Spleen (tissue), 11 donors: ENCODE data around the gene KLHDC4. TPM values are rescaled to one million over a fixed set of nuclear protein-coding genes. Genes with fewer than 3 reads are reported as not detected.

Source experiments
- DNase-seq: peaks from one replicate; pipeline ENCODE4 v3.0.0-alpha.2; 2020
- H3K27ac ChIP-seq, 8 donors: fragments of 200-600 bp; sonication (generic) in 7 of 8; 1 replicate in 4 of 8; 2 replicates in 4 of 8; pipeline versions ENCODE4 v1.5.0 to v1.8.0; 2016 to 2021; ENCODE audit warnings: inconsistent platforms in 4 of 8, mild to moderate bottlenecking in 4 of 8, moderate library complexity in 1 of 8
- H3K27me3 ChIP-seq, 7 donors: fragments of 200-600 bp; sonication (generic) in 6 of 7; replicated peaks in 1 of 7; 1 replicate in 4 of 7; 2 replicates in 3 of 7; pipeline versions ENCODE4 v1.5.0 to v1.8.0; 2016 to 2021; ENCODE audit warnings: inconsistent platforms in 3 of 7, mild to moderate bottlenecking in 1 of 7
- H3K36me3 ChIP-seq, 6 donors: fragments of 200-600 bp; sonication (generic) in 5 of 6; 1 replicate in 4 of 6; 2 replicates in 2 of 6; pipeline versions ENCODE4 v1.5.0 to v1.8.0; 2016 to 2021; ENCODE audit warnings: inconsistent platforms in 2 of 6
- H3K4me1 ChIP-seq, 6 donors: fragments of 200-600 bp; sonication (generic) in 5 of 6; 1 replicate in 3 of 6; 2 replicates in 3 of 6; pipeline versions ENCODE4 v1.5.0 to v1.8.0; 2016 to 2021; ENCODE audit warnings: inconsistent platforms in 3 of 6
- H3K4me3 ChIP-seq, 8 donors: fragments of 200-600 bp; sonication (generic) in 7 of 8; 1 replicate in 4 of 8; 2 replicates in 4 of 8; pipeline versions ENCODE4 v1.5.0 to v1.8.0; 2016 to 2021; ENCODE audit warnings: inconsistent platforms in 4 of 8, mild to moderate bottlenecking in 4 of 8, moderate library complexity in 2 of 8
- H3K9me3 ChIP-seq, 8 donors: fragments of 200-600 bp; sonication (generic) in 7 of 8; 1 replicate in 4 of 8; 2 replicates in 4 of 8; pipeline versions ENCODE4 v1.5.0 to v1.8.0; 2016 to 2021; ENCODE audit warnings: inconsistent platforms in 4 of 8
- POLR2A ChIP-seq, 3 donors: fragments of 450-650 bp; IDR thresholded peaks; one replicate each; pipeline ENCODE4 v1.5.1; 2017; ENCODE audit warnings: antibody characterized with exemption in 3 of 3, mild to moderate bottlenecking in 1 of 3
- POLR2AphosphoS5 ChIP-seq, 3 donors: sonication (generic); formaldehyde crosslinking; IDR thresholded peaks; one replicate each; pipeline ENCODE4 v1.5.1; 2017; ENCODE audit warnings: antibody characterized with exemption in 3 of 3
- WGBS, 5 donors: extraction: QIAGEN DNeasy Blood & Tissue Kit in 3 of 5; methylation state at CpG; one replicate each; pipeline versions ENCODE4 v1.1.5 to v1.1.7; 2013 to 2018; 5-methylcytosine and 5-hydroxymethylcytosine counted together
- intact Hi-C: fragments of 100-400 bp; cut with DNase I; formaldehyde crosslinking; loops from one replicate; pipeline ENCODE4 v1.15.0; 2023; ENCODE audit warnings: low total_unique reads
- polyA plus RNA-seq, 3 donors: library from polyadenylated mRNA; stranded (reverse); fragments of 200-250 nt; gene quantifications; one replicate each; pipeline ENCODE4 v1.2.1, GENCODE V29; 2013
- total RNA-seq, 7 donors: library from RNA; depleted of rRNA in 3 of 7; stranded (reverse); fragments of >200 nt in 3 of 7; fragmentation: NEBNext Ultra II Directional in 4 of 7; extraction: Animal tissue kit (Norgen Biotek cat#: 25700) in 4 of 7; gene quantifications; one replicate each; pipeline versions ENCODE4 v1.1.0 to v1.2.1, GENCODE V29; 2016 to 2021
- TF ChIP-seq, protein P1 (sequence below), 11 experiments: fragments of 200-600 bp in 7 of 11; fragments of 450-650 bp in 4 of 11; sonication (generic) in 4 of 11; IDR thresholded peaks in 8 of 11; conservative IDR thresholded peaks in 3 of 11; 1 replicate in 7 of 11; 2 replicates in 4 of 11; pipeline versions ENCODE4 v1.4.0 to v1.8.0; 2016 to 2021; ENCODE audit warnings: antibody characterized with exemption in 11 of 11, inconsistent platforms in 4 of 11, mild to moderate bottlenecking in 1 of 11
- donor health status: healthy with polysubstance abuse.
- donor health status: DM: no; HTN: no; CAD: no; lungs with moderate emphysema.
- donor health status: DM: no; HTN: no; CAD: no.
- donor health status: Bipolar disorder and iron deficiency.
- donor health status: healthy.
- donor health status: DM: no; HTN: no; CAD: no.
- donor health status: DM: yes; HTN: yes; CAD: no.

The KLHDC4 gene
- total and polyA plus RNA-seq, 10 donors: 30.2 to 91.7 (median 56.7) TPM

DNA sequence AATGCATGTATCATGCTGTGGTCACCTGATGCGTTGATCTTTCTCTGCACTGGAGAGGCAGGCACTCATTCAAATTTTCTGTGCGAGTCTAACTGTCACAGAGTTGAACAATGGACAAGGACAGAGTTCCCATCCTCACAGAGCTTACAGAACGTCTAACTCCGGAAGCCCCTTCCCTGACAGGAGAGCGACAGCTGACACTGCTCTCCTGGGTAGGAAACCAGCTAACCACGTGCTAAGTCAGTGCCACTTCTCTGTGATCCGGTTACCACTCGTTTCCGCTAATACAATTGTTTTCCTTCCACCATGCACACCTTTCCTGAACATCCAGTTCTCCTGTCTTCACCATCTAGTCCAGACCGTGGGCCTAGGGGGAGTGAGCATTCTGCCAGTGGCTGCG is 11.3 kb downstream of the KLHDC4 start:
- 66 to 92% (median 77%) methylated on average over 11 of the region's 11 CpGs for WGBS, 5 donors
- Histone ChIP-seq H3K4me1 (peaks cover 0 to 25% (median 7%) of the 10 kb centered on the region in 6 donors), H3K27me3 (no peaks in the 10 kb centered on the region), H3K4me3 (no peak overlapping the region), H3K9me3 (no peaks in the 10 kb centered on the region), H3K27ac (no peak overlapping the region), H3K36me3 (peaks cover 0 to 100% (median 91%) of the 10 kb centered on the region in 6 donors)
- TF ChIP-seq, protein P1, sequence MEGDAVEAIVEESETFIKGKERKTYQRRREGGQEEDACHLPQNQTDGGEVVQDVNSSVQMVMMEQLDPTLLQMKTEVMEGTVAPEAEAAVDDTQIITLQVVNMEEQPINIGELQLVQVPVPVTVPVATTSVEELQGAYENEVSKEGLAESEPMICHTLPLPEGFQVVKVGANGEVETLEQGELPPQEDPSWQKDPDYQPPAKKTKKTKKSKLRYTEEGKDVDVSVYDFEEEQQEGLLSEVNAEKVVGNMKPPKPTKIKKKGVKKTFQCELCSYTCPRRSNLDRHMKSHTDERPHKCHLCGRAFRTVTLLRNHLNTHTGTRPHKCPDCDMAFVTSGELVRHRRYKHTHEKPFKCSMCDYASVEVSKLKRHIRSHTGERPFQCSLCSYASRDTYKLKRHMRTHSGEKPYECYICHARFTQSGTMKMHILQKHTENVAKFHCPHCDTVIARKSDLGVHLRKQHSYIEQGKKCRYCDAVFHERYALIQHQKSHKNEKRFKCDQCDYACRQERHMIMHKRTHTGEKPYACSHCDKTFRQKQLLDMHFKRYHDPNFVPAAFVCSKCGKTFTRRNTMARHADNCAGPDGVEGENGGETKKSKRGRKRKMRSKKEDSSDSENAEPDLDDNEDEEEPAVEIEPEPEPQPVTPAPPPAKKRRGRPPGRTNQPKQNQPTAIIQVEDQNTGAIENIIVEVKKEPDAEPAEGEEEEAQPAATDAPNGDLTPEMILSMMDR (IDR thresholded peaks at IDR 0.05 in 8 of 11, conservative IDR thresholded peaks at IDR 0.05 in 3 of 11): no peak
- TF ChIP-seq POLR2AphosphoS5 (IDR thresholded peaks at IDR 0.05) (no peak), POLR2A (IDR thresholded peaks at IDR 0.05) (no peak)
- no peak for DNase-seq
- intact Hi-C loops: no loop called here

GRCh38 chr16:87747626-87748414 is 18.0 kb downstream of the KLHDC4 start:
- Histone ChIP-seq H3K27me3 (no peaks in the 10 kb centered on the region), H3K4me3 (no peak overlapping the region), H3K27ac (no peak overlapping the region), H3K9me3 (no peaks in the 10 kb centered on the region), H3K4me1 (peaks cover 0 to 4% (median under 1%) of the 10 kb centered on the region in 6 donors), H3K36me3 (peaks cover 0 to 100% (median 77%) of the 10 kb centered on the region in 6 donors)
- no peak for DNase-seq
- WGBS, 5 donors: 80 to 95% (median 85%) methylated on average over 20 to 22 of the region's 22 CpGs
- intact Hi-C loops: no loop called here
- TF ChIP-seq, protein P1 (IDR thresholded peaks at IDR 0.05 in 8 of 11, conservative IDR thresholded peaks at IDR 0.05 in 3 of 11): no peak
- TF ChIP-seq POLR2AphosphoS5 (IDR thresholded peaks at IDR 0.05): no peak
- no peak for TF ChIP-seq POLR2A (IDR thresholded peaks at IDR 0.05)

DNA sequence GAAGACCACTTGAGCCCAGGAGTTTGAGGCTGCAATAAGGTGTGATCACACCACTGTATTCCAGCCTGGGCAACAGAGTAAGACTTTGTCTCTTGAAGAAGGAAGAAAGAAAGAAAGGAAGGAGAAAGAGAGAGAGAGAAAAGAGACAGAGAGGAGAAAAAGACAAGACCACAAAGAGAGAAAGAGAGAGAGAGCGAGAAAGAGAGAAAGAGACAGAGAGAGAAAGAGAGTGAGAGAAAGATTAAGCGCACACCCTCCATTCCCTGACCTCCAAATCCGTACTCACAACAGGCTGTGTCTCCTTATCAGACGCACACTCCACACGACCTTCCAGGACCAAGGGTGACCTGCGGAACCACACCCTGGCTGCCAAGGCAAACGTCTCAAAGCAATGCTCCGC is 19.6 kb downstream of the KLHDC4 start:
- no peaks in the 10 kb centered on the region for H3K4me1 ChIP-seq
- no peak overlapping the region for H3K4me3 ChIP-seq
- WGBS, 5 donors: 85 to 92% (median 90%) methylated on average over 8 of the region's 8 CpGs
- intact Hi-C loops: no loop called here
- H3K36me3 ChIP-seq: peaks cover 0 to 100% (median 69%) of the 10 kb centered on the region in 6 donors
- H3K27ac ChIP-seq: no peak overlapping the region
- no peak for TF ChIP-seq POLR2A (IDR thresholded peaks at IDR 0.05)
- TF ChIP-seq, protein P1 (IDR thresholded peaks at IDR 0.05 in 8 of 11, conservative IDR thresholded peaks at IDR 0.05 in 3 of 11): no peak
- no peak for TF ChIP-seq POLR2AphosphoS5 (IDR thresholded peaks at IDR 0.05)
- H3K27me3 ChIP-seq: no peaks in the 10 kb centered on the region
- H3K9me3 ChIP-seq: no peaks in the 10 kb centered on the region
- no peak for DNase-seq

- intact Hi-C loops: no loop called here
- Histone ChIP-seq H3K27ac (no peak overlapping the region), H3K4me3 (no peak overlapping the region), H3K27me3 (no peaks in the 10 kb centered on the region), H3K36me3 (peaks cover 0 to 100% (median 70%) of the 10 kb centered on the region in 6 donors), H3K4me1 (no peaks in the 10 kb centered on the region), H3K9me3 (no peaks in the 10 kb centered on the region)
- peak in 1 of 3 donors; percentile 35 for TF ChIP-seq POLR2AphosphoS5 (IDR thresholded peaks at IDR 0.05)
- TF ChIP-seq, protein P1 (IDR thresholded peaks at IDR 0.05 in 8 of 11, conservative IDR thresholded peaks at IDR 0.05 in 3 of 11): no peak
- WGBS, 5 donors: 89 to 92% (median 89%) methylated on average over 24 to 25 of the region's 25 CpGs
- DNase-seq: no peak
These were observed 20.9 kb downstream of the KLHDC4 start for GRCh38 chr16:87744750-87745514.
